ENCODE measurements around the gene RTN4IP1. TPM values are rescaled to one million over a fixed set of nuclear protein-coding genes. Genes with fewer than 3 reads are reported as not detected.

RTN4IP1 gene, protein sequence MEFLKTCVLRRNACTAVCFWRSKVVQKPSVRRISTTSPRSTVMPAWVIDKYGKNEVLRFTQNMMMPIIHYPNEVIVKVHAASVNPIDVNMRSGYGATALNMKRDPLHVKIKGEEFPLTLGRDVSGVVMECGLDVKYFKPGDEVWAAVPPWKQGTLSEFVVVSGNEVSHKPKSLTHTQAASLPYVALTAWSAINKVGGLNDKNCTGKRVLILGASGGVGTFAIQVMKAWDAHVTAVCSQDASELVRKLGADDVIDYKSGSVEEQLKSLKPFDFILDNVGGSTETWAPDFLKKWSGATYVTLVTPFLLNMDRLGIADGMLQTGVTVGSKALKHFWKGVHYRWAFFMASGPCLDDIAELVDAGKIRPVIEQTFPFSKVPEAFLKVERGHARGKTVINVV
- 10 to 100 TPM in 1 of 2 experiments, 1 to 10 TPM in 1; 9.4 to 10.7 TPM for total RNA-seq

- peak; percentile 97 for ATAC-seq
- CTCF ChIA-PET, result interaction anchor here (1.0 to 1.6 kb wide), 3 partner anchors 10 to 464 kb away, joined by 3 read pairs; no protein-coding TSS in a partner anchor
- H3K27me3 Mint-ChIP-seq, result no peaks in the 10 kb centered on the region
Measured at GRCh38 chr6:106629103-106629858, at the start of gene RTN4IP1, which contains the start of gene QRSL1. RTN4IP1 (minus strand) TSS chr6:106629498; CDS start chr6:106629021, 477 bp downstream. QRSL1 (plus strand) TSS chr6:106629578; CDS start chr6:106629682, 104 bp downstream.

GRCh38 chr6:106677282-106677681 lies 48.0 kb upstream of the RTN4IP1 start:
- DNase-seq, result no peak

More at GRCh38 chr6:106629103-106629858, at the start of gene RTN4IP1, which contains the start of gene QRSL1:
- DNase-seq, result peak; percentile 91
- Mint-ChIP-seq H3K36me3 (peaks cover 8% of the 10 kb centered on the region), H3K4me1 (peaks cover 36% of the 10 kb centered on the region), H3K27ac (peak within 1 kb of the TSS; percentile 89), H3K9me3 (ENCODE audit: low read depth) (no peaks in the 10 kb centered on the region), H3K4me3 (peak within 1 kb of the TSS; percentile 83)

DNA sequence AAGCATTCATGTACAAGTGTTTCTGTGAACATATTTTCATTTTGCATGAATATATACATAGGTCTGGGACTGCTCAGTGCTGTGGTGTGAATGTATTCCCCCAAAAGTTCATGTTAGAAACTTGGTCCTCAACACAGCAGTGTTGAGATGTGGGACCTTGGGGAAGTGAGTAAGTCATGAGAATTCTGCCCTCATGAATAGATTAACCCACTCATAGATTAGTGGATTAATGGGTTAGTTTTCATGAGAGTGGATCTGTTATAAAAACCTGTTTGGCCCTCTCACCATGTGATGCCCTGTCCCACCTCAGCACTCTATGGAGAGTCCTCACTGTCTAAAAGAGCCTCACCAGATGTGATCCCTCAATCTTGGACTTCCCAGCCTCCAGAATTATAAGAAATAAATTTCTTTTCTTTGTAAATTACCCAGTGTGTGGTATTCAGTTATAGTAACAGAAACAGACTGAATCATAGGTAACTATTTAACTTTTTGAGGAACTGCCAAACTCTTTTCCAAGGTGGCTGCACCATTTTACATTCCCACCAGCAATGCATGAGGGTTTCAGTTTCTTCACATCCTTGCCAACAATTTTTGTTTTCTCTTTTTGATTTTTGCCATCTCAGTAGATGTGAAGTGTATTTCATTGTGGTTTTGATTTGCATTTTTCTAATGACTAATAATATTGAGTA lies 45.4 kb upstream of the RTN4IP1 start:
- no peaks in the 10 kb centered on the region for H3K36me3 Mint-ChIP-seq
- no peak overlapping the region for H3K27ac Mint-ChIP-seq
- H3K4me3 Mint-ChIP-seq, result no peak overlapping the region
- DNase-seq (no peak), ATAC-seq (no peak)
- H3K4me1 Mint-ChIP-seq, result no peaks in the 10 kb centered on the region
- CTCF ChIA-PET, result no interaction called here
- no peaks in the 10 kb centered on the region for H3K9me3 Mint-ChIP-seq (ENCODE audit: low read depth)
- no peaks in the 10 kb centered on the region for H3K27me3 Mint-ChIP-seq

More at GRCh38 chr6:106677282-106677681, 48.0 kb upstream of the RTN4IP1 start:
- H3K9me3 Mint-ChIP-seq (ENCODE audit: low read depth), result no peaks in the 10 kb centered on the region
- H3K27me3 Mint-ChIP-seq, result no peaks in the 10 kb centered on the region
- ATAC-seq, result no peak
- no peak overlapping the region for H3K4me3 Mint-ChIP-seq
- no peaks in the 10 kb centered on the region for H3K4me1 Mint-ChIP-seq
- H3K27ac Mint-ChIP-seq, result no peak overlapping the region
- H3K36me3 Mint-ChIP-seq, result no peaks in the 10 kb centered on the region
- CTCF ChIA-PET, result no interaction called here

GRCh38 chr6:106671651-106672050 lies 42.4 kb upstream of the RTN4IP1 start:
- no peak overlapping the region for H3K27ac Mint-ChIP-seq
- DNase-seq, result no peak
- no peaks in the 10 kb centered on the region for H3K9me3 Mint-ChIP-seq (ENCODE audit: low read depth)
- H3K4me3 Mint-ChIP-seq, result no peak overlapping the region
- no peaks in the 10 kb centered on the region for H3K4me1 Mint-ChIP-seq
- no peaks in the 10 kb centered on the region for H3K27me3 Mint-ChIP-seq
- CTCF ChIA-PET, result no interaction called here
- ATAC-seq, result no peak
- no peaks in the 10 kb centered on the region for H3K36me3 Mint-ChIP-seq

- Mint-ChIP-seq H3K36me3 (peaks cover 6% of the 10 kb centered on the region), H3K4me3 (no peak overlapping the region), H3K4me1 (no peaks in the 10 kb centered on the region), H3K27ac (no peak overlapping the region), H3K9me3 (ENCODE audit: low read depth) (no peaks in the 10 kb centered on the region), H3K27me3 (no peaks in the 10 kb centered on the region)
- no peak for DNase-seq
- CTCF ChIA-PET, result no interaction called here
- no peak for ATAC-seq
Measured at GRCh38 chr6:106670236-106670635, 40.9 kb upstream of the RTN4IP1 start.

DNA sequence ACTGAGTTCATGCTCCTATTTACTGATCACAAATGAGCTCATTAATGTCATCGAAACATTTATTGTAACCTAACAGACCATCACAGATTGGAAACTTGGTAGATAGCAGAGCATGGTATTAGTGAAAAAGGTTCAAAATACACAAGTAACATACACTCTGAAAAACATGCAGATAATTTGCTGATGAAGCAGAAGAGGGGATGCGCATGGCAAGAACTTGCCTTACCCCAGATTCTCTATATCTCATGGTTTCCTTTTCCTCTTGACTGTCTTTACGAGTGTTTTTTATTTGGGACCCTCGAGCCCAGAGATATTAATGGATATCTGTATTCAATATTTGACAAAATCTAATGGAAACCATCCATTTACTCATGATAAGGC lies 37.7 kb upstream of the RTN4IP1 start:
- Mint-ChIP-seq H3K36me3 (peaks cover 31% of the 10 kb centered on the region), H3K27ac (no peak overlapping the region), H3K9me3 (ENCODE audit: low read depth) (no peaks in the 10 kb centered on the region), H3K4me1 (peaks cover 2% of the 10 kb centered on the region), H3K4me3 (no peak overlapping the region), H3K27me3 (no peaks in the 10 kb centered on the region)
- DNase-seq, result no peak
- ATAC-seq, result no peak
- CTCF ChIA-PET, result no interaction called here

GRCh38 chr6:106666282-106667021 lies 37.2 kb upstream of the RTN4IP1 start:
- Mint-ChIP-seq H3K4me1 (peaks cover 2% of the 10 kb centered on the region), H3K4me3 (no peak overlapping the region), H3K27ac (no peak overlapping the region), H3K9me3 (ENCODE audit: low read depth) (no peaks in the 10 kb centered on the region), H3K27me3 (no peaks in the 10 kb centered on the region), H3K36me3 (peaks cover 32% of the 10 kb centered on the region)
- no peak for DNase-seq
- CTCF ChIA-PET, result no interaction called here
- ATAC-seq, result no peak

- Mint-ChIP-seq H3K4me3 (no peak overlapping the region), H3K27ac (no peak overlapping the region), H3K36me3 (peaks cover 68% of the 10 kb centered on the region), H3K9me3 (ENCODE audit: low read depth) (peaks cover 8% of the 10 kb centered on the region), H3K27me3 (no peaks in the 10 kb centered on the region), H3K4me1 (peaks cover 2% of the 10 kb centered on the region)
- DNase-seq, result no peak
- no peak for ATAC-seq
- CTCF ChIA-PET, result no interaction called here
Measured at GRCh38 chr6:106662458-106662857, 33.2 kb upstream of the RTN4IP1 start.

DNA sequence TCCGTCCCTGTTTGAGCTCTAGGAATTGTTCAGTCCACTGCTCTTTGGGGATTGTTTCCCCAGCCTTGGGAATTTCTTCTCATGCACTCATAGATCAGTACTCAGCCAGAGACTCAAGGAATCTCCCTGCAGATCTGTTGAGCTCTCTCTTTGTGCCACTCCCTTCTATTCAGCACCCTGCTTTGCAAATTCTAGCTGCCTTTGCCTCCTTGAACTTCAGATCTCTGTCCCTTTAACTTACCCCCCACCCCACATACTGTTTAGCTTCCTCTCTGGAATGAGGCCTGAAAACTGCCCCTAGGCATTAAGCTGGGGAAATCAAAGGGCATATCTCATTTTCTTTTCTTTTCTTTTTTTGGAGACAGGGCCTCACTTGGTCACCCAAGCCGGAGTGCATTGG lies 30.6 kb upstream of the RTN4IP1 start:
- Mint-ChIP-seq H3K27ac (no peak overlapping the region), H3K4me3 (no peak overlapping the region), H3K9me3 (ENCODE audit: low read depth) (peaks cover 8% of the 10 kb centered on the region), H3K36me3 (peaks cover 78% of the 10 kb centered on the region), H3K27me3 (no peaks in the 10 kb centered on the region), H3K4me1 (peaks cover 2% of the 10 kb centered on the region)
- CTCF ChIA-PET, result no interaction called here
- no peak for ATAC-seq
- no peak for DNase-seq

GRCh38 chr6:106658469-106658868 lies 29.2 kb upstream of the RTN4IP1 start:
- no peak overlapping the region for H3K4me3 Mint-ChIP-seq
- peaks cover 8% of the 10 kb centered on the region for H3K9me3 Mint-ChIP-seq (ENCODE audit: low read depth)
- H3K27ac Mint-ChIP-seq, result no peak overlapping the region

GRCh38 chr6:106648651-106649308 lies 19.5 kb upstream of the RTN4IP1 start:
- no peak for ATAC-seq
- CTCF ChIA-PET, result no interaction called here
- peaks cover 42% of the 10 kb centered on the region for H3K36me3 Mint-ChIP-seq

More at GRCh38 chr6:106658469-106658868, 29.2 kb upstream of the RTN4IP1 start:
- Mint-ChIP-seq H3K36me3 (peaks cover 72% of the 10 kb centered on the region), H3K27me3 (no peaks in the 10 kb centered on the region), H3K4me1 (no peaks in the 10 kb centered on the region)
- DNase-seq (no peak), ATAC-seq (no peak)
- CTCF ChIA-PET, result no interaction called here

DNA sequence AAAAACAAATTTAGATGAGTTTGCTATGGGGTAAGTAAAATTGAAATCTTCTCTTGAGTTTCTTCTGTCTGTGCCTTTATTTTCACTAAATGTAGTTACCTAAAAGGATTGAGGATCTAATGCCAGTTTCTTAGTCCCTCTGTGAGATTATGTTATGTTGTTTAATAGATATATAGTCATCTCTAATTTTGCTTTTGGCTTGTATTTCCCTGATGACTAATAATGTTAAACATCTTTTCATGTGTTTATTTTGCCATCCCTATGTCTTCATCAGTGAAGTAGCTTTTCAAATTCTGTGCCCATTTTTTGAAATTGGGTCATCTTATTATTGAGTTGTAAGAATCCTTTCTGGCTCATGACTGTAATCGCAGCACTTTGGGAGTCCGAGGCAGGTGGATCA lies 13.8 kb upstream of the RTN4IP1 start:
- Mint-ChIP-seq H3K36me3 (peaks cover 40% of the 10 kb centered on the region), H3K9me3 (ENCODE audit: low read depth) (no peaks in the 10 kb centered on the region), H3K27ac (no peak overlapping the region), H3K27me3 (no peaks in the 10 kb centered on the region), H3K4me3 (no peak overlapping the region), H3K4me1 (peaks cover 5% of the 10 kb centered on the region)
- DNase-seq, result no peak
- ATAC-seq, result no peak
- CTCF ChIA-PET, result no interaction called here

More at GRCh38 chr6:106648651-106649308, 19.5 kb upstream of the RTN4IP1 start:
- DNase-seq, result no peak
- H3K27me3 Mint-ChIP-seq, result no peaks in the 10 kb centered on the region
- H3K9me3 Mint-ChIP-seq (ENCODE audit: low read depth), result no peaks in the 10 kb centered on the region
- H3K27ac Mint-ChIP-seq, result no peak overlapping the region
- H3K4me1 Mint-ChIP-seq, result no peaks in the 10 kb centered on the region
- no peak overlapping the region for H3K4me3 Mint-ChIP-seq

Data from activated CD8-positive, alpha-beta memory T cell treated with anti-CD3 and anti-CD28 coated beads, Interleukin-2, amount 10 ng/mL, durations not matched to agents 7 days and 5 days (primary cell).